ENCODE results near the gene DMRTC1B.
"Not testable (repeated sequence)": the region's sequence is repeated elsewhere in the genome, so short reads cannot be mapped to it uniquely, and the experiment has no call there.

DNA sequence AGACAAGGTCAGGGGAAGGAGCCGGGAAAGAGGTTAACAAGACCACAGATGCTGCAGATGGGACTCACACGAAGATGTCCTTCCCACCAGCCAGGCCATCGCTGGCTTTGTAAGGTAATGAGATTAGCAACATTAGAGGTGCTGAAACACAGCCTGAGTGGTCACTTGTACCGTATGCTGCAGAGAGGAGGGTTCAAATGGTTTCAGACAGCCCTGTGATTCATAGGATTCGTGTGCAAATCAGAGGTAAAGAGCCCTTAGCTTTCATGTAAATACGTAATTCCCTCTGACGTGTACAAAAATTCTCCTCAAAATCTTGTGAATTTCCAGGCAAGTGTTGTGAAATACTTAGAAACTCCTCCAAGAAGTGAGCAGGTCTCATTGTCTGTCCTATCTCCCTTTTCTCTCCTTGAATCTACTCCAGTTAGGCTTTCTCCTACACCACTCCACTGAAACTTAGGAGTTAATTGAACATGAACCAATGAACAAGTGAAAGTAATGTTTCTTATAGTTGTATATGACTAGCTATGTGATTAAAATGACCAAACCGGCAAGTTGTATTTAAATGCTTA lies 6.8 kb downstream of the DMRTC1B start:
- TF ChIP-seq EZH2 (IDR thresholded peaks at IDR 0.05); POLR2AphosphoS5 (IDR thresholded peaks at IDR 0.05; ENCODE audit: borderline replicate concordance, low read depth, low read length): not testable (repeated sequence)
